Cerebellar cortex (tissue), 1 donor: ENCODE data around the gene EGR2.
"Not testable (repeated sequence)": the region's sequence is repeated elsewhere in the genome, so short reads cannot be mapped to it uniquely, and the experiment has no call there.

Experiments used
- DNase-seq: peaks from one replicate; pipeline ENCODE4 v3.0.0-alpha.2; 2015; ENCODE audit warnings: low spot score

Gene EGR2

DNA sequence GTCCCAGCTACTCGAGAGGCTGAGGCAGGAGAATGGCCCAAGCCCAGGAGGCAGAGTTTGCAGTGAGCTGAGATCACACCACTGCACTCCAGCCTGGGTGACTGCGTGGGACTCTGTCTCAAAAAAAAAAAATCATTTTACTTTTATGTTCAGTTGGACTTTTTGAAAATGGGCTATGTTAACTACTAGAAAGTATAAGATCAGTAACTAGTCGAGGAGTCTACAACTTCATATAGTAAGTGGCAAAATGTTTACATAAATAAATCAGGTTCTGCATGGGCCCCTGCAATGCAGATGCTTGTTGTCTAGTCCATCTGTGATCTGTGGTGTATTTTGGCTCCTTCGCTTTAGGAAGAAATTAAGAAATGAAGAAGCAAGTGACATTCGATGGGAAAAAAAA, 23.9 kb downstream of the EGR2 start:
- no peak for DNase-seq

DNA sequence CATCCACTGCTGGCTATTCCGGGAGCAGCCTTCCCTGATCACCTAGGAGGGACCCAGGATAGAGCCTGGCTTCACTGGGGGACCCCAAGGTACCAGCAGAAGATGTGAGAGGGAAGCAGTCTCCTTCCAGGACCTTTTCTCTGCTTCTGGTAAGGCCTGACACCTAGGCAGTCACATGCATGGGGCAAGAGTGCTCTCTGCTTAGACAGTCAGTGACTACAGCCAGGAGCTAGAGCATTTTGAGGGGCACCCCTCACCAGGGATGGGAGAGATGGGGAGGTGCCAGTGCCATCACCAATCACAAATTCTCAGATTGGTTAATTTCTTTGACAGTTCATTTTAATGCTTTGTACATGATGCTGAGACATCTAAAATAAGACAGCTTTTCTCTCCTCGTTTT, 25.6 kb downstream of the EGR2 start:
- no peak for DNase-seq

DNA sequence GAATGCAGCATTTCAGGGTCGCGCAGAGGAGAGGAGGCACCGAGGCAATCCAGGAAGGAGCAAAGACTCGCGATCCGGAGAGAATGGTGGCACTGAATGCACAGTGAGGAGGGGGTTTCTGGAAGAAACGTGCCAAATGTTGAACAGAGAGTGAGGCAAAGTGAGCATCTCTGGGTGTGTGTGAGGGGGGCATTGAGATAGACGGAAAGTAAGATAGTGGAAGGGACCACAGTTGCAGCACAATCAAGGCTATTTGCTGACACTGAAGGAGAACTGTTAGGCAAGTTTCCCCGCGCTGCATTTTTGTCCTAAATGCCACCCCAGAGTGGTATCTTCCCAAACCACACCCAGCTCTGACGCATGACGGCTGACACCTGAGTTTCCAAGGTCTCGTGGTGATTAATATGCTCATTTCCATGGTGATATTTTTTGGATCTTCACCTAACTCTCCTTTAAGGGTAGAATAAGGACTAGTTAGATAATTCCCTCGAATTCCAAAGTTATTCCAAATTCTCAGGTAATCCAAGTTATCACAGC, 26.1 kb downstream of the EGR2 start:
- DNase-seq: no peak

DNA sequence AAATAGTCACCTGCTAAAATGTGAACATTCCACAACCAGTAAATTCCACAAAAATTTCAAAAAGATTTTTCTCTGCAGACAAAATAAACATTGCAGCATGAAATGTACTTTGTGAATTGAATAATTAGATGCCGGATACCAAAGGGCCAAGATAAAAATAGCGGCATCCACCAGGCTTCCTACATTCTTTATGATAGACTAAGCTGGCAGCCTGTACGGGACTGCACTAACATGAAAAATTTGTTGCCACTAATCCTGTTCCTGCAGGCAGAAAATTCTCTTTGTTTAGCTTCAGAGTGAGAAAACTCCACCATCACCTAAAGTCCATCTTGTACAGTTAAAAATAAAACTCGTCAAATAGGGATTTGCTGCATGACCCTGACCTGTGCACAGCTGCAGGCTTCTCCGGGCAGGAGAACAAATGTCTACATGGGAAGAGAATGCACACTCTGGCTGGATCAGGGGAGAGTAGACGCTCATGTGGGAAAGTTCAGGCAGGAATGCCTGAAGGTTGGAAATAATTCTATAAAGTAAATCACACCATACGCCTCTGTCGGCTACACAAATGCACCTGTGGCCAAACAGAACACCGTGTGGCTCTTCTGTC, 27.2 kb downstream of the EGR2 start:
- no peak for DNase-seq

DNA sequence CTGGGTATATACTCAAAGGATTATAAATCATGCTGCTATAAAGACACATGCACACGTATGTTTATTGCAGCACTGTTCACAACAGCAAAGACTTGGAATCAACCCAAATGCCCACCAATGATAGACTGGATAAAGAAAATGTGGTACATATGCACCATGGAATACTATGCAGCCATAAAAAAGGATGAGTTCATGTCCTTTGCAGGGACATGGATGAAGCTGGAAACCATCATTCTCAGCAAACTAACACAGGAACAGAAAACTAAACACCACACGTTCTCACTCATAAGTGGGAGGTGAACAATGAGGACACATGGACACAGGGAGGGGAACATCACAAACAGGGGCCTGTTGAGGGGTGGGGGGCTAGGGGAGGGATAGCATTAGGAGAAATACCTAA, 27.9 kb downstream of the EGR2 start:
- DNase-seq: not testable (repeated sequence)

DNA sequence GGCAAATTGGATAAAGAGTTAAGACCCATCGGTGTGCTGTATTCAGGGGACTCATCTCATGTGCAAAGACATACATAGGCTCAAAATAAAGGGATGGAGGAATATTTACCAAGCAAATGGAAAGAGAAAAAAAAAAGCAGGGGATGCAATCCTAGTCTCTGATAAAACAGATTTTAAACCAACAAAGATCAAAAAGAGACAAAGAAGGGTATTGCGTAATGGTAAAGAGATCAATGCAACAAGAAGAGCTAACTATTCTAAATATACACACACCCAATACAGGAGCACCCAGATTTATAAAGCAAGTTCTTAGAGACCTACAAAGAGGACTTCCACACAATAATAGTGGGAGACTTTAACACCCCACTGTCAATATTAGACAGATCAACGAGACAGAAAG, 31.6 kb downstream of the EGR2 start:
- DNase-seq: not testable (repeated sequence)

DNA sequence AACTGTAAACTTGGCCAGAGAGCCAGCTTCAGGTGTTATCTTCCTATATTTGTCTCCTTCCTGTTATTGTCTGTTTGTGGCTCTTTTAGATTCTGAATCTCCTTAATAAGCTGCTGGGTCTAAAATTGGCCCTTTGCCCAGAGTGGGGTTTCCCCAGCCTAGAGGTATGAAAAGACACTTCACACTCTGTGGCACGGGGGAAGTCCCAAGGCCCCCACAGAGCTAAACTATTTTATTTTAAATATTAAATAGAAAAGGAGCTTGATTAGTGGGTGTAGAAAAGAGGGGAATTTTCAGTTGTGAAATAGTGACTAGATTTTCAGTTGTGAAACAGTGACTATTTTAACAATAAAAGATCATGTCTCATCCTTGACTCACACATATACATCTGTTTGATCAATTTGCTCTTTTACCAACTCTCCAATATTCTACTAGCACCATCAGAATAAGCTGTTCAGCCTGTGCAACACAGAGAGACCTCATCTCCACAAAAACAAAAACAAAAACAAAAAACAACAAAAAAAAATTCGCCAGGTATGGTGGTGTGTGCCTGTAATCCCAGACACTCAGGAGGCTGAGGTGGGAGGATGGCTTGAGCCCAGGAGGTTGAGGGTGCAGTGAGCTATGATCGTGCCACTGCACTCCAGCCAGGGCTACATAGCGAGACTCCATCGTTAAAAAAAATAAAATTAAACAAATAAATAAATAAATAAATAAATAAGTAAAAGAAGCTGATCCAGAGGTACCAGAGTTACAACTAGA, 36.5 kb downstream of the EGR2 start:
- no peak for DNase-seq

DNA sequence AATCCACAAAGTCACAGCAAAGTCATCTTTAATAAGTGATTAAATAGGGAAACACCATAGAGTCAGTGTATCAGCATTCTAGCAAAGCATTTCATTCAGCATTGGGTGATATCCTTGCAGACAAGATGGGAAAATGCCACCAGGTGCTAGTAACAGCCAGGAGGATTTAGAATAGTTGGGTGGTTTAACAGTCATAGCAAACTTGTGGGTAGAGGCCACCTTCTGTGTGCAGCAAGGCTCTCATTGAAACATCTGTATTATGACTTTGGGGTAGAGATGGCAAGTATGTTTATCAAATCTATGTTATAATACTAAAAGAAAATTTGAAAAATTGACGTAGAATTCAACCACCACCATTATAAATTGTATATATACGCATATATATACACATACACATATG, 38.0 kb downstream of the EGR2 start:
- DNase-seq: no peak

DNA sequence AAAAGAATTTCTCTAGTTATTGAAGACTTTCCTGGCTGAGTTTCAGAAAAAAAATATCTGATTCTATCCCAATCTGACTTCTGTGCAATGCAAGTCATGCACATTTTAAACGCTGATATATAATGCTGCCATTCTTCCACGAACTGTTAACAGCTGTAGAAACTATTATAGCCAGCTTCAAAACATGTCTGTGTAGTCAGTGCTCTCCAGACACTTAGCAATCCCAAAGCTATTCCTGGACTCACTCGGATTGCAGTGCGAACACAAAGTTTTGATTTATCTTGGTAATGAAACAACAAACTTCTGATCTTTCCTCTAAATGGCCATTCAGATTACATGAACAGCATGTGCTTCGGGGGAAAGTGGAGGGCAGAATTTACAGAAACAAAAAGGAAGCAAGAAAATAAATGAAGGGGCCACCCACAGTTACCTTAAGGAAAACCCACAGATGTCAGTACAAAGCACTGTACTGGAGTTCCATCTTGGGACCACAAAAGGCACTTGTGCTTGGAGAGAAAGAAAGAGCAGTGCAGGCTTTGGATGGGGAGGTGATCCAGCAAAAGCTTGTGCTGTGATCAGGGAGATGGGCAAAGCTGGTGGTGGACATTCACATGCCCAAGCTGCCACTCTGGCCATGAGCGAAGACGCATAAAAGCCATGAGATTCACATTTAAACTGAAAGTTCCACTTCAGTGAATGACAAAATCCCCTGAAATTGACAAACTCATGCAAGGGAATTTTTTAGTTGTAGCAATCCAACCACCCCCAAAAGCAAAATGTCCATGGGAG, 43.8 kb downstream of the EGR2 start:
- no peak for DNase-seq

DNA sequence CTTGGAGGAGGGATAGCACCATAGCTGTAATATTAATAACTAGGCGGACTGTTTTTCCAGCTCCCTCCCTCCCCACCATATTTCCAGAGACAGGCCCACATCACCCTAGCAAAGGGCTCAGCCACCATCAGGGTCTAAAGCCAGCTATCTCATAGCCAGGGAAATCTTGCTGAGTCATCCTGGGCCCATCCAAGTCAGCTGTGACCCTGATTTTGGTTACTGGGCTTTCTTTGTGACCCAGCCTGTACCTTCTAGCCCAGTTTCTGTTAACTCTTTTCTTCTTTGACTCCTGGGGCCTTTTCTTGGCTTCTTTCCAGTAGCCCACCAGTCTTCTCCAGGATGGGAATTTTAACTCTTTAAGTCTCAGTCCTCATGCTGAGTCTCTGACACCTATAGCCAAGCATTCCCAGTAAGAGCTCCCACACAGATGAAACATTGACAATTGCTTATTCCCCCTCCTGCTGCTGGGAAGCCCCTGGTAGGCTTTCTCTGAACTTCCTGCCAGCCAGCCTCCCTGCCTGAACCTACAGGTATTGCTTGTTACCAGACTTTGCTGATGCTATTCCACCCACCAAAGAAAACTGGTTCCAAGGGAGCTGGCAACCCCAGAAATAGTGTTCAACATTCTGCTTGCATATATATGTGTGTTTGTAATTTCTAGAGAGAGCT, 46.5 kb downstream of the EGR2 start:
- DNase-seq: no peak

DNA sequence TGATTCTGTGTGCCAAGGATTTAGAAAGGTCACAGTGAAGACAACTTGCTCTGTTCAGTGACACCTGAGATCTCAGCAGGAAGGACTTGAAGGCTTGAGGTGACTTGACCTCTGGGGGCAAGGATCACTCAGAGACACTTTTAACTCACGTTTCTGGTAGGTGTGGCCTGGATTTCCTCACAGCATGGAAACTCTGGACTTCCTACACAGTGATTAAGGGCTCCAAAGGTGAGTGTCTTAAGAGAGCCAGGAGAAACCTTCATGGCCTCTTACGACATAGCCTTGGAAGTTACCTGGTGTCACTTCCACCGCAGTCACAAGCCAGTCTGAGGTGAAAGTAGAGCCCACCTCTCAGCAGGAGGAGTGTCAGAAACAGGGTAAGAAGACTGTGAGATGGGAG, 49.8 kb downstream of the EGR2 start:
- DNase-seq: no peak

DNA sequence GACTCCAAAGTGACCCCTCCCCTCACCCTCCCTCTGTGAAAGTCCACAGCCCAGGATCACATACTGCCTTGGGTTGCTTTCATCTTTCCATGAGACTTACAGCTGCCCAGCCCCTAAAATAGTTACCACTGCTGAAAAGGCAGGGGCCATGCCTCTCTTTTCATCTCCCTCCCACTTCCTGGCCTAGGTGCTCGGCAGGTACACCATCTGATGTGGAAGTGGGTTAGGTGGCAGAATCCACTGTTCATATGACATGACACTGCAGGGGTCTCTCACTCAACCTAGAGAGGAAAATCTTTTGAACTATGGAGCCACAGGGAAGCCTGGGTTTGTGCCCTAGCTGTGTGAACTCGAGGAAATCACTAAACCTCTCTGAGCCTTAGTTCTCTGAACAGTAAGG, 50.4 kb downstream of the EGR2 start:
- no peak for DNase-seq

DNA sequence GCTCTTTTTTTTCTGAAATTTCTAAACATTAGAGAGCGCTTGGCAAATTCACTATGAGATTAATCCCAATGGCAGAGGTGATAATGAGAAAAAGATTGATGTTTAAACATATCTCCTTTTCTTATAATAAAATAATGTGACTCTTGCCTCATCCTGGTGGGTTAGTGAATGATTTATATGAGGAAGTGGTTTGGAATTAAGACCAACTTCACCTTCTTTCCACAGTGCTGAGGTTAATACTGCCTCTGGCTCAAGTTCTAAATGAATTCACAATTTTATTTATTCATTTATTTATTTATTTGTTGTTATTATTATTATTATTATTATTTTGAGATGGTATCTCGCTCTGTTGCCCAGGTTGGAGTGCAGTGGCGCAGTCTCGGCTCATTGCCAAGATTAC, 52.2 kb downstream of the EGR2 start:
- DNase-seq: no peak

DNA sequence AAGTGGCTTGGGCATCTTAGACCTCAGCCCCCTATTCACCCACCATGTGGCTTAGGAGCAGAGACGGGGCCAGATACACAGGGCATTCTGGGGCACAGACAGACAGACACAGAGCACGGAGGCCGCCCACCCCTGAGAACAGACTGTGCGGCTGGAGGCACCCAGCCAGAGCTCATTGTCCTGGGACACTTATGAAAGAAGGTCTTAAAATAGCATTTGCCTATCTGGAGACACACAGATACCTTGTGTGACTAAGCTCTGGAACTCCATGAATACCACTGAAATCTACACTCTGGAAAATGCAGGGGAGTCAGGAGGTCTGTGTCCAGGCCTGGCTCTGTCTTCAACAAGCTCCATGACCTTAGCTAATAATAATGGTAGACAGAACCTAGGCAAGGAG, 53.0 kb downstream of the EGR2 start:
- no peak for DNase-seq
